ENCODE data around the gene ZFYVE9.
"Not testable (repeated sequence)": the region's sequence is repeated elsewhere in the genome, so short reads cannot be mapped to it uniquely, and the experiment has no call there.

ZFYVE9 gene

GRCh38 chr1:52203935-52204625, 62.2 kb downstream of the ZFYVE9 start:
- FAIRE-seq (no peak), DNase-seq (ENCODE audit: insufficient read length) (no peak)
- no peak for TF ChIP-seq POLR2AphosphoS5 (IDR thresholded peaks at IDR 0.05; ENCODE audit: low read depth, low read length)
- TF ChIP-seq TAF1 (IDR thresholded peaks at IDR 0.05; ENCODE audit: borderline replicate concordance, low read depth, low read length): no peak
- no peak for TF ChIP-seq POLR2A (IDR thresholded peaks at IDR 0.05; ENCODE audit: low read depth, low read length)

- no peak for DNase-seq (ENCODE audit: insufficient read length)
- no peak for TF ChIP-seq POLR2AphosphoS5 (IDR thresholded peaks at IDR 0.05; ENCODE audit: low read depth, low read length)
- TF ChIP-seq TAF1 (IDR thresholded peaks at IDR 0.05; ENCODE audit: borderline replicate concordance, low read depth, low read length): no peak
- TF ChIP-seq POLR2A (IDR thresholded peaks at IDR 0.05; ENCODE audit: low read depth, low read length): no peak
- peak; percentile 30 for FAIRE-seq
Observed at GRCh38 chr1:52204696-52205095, 62.8 kb downstream of the ZFYVE9 start.

GRCh38 chr1:52206686-52207085, 64.8 kb downstream of the ZFYVE9 start:
- not testable (repeated sequence) for DNase-seq (ENCODE audit: insufficient read length); FAIRE-seq

GRCh38 chr1:52209429-52209828, 67.5 kb downstream of the ZFYVE9 start:
- FAIRE-seq (no peak), DNase-seq (ENCODE audit: insufficient read length) (no peak)
- TF ChIP-seq POLR2AphosphoS5 (IDR thresholded peaks at IDR 0.05; ENCODE audit: low read depth, low read length) (no peak), POLR2A (IDR thresholded peaks at IDR 0.05; ENCODE audit: low read depth, low read length) (no peak), TAF1 (IDR thresholded peaks at IDR 0.05; ENCODE audit: borderline replicate concordance, low read depth, low read length) (no peak)

- no peak for DNase-seq (ENCODE audit: insufficient read length)
- TF ChIP-seq TAF1 (IDR thresholded peaks at IDR 0.05; ENCODE audit: borderline replicate concordance, low read depth, low read length) (no peak), POLR2AphosphoS5 (IDR thresholded peaks at IDR 0.05; ENCODE audit: low read depth, low read length) (no peak), POLR2A (IDR thresholded peaks at IDR 0.05; ENCODE audit: low read depth, low read length) (no peak)
- FAIRE-seq: no peak
Observed at GRCh38 chr1:52210044-52210443, 68.2 kb downstream of the ZFYVE9 start.

GRCh38 chr1:52216907-52217458, 75.1 kb downstream of the ZFYVE9 start:
- no peak for TF ChIP-seq POLR2A (IDR thresholded peaks at IDR 0.05; ENCODE audit: low read depth, low read length)
- TF ChIP-seq POLR2AphosphoS5 (IDR thresholded peaks at IDR 0.05; ENCODE audit: low read depth, low read length): no peak
- no peak for TF ChIP-seq TAF1 (IDR thresholded peaks at IDR 0.05; ENCODE audit: borderline replicate concordance, low read depth, low read length)
- FAIRE-seq (no peak), DNase-seq (ENCODE audit: insufficient read length) (no peak)

- TF ChIP-seq POLR2AphosphoS5 (IDR thresholded peaks at IDR 0.05; ENCODE audit: low read depth, low read length) (no peak), POLR2A (IDR thresholded peaks at IDR 0.05; ENCODE audit: low read depth, low read length) (no peak), TAF1 (IDR thresholded peaks at IDR 0.05; ENCODE audit: borderline replicate concordance, low read depth, low read length) (no peak)
- no peak for DNase-seq (ENCODE audit: insufficient read length)
- FAIRE-seq: no peak
Observed at GRCh38 chr1:52225174-52225573, 83.3 kb downstream of the ZFYVE9 start.

- DNase-seq (ENCODE audit: insufficient read length): no peak
- no peak for TF ChIP-seq POLR2A (IDR thresholded peaks at IDR 0.05; ENCODE audit: low read depth, low read length)
- TF ChIP-seq POLR2AphosphoS5 (IDR thresholded peaks at IDR 0.05; ENCODE audit: low read depth, low read length): no peak
- TF ChIP-seq TAF1 (IDR thresholded peaks at IDR 0.05; ENCODE audit: borderline replicate concordance, low read depth, low read length): no peak
- no peak for FAIRE-seq
Observed at GRCh38 chr1:52229494-52229893, 87.6 kb downstream of the ZFYVE9 start.

GRCh38 chr1:52233463-52233862, 91.6 kb downstream of the ZFYVE9 start:
- no peak for DNase-seq (ENCODE audit: insufficient read length)
- no peak for TF ChIP-seq POLR2AphosphoS5 (IDR thresholded peaks at IDR 0.05; ENCODE audit: low read depth, low read length)
- no peak for TF ChIP-seq TAF1 (IDR thresholded peaks at IDR 0.05; ENCODE audit: borderline replicate concordance, low read depth, low read length)
- TF ChIP-seq POLR2A (IDR thresholded peaks at IDR 0.05; ENCODE audit: low read depth, low read length): no peak
- no peak for FAIRE-seq

GRCh38 chr1:52234014-52234413, 92.1 kb downstream of the ZFYVE9 start:
- DNase-seq (ENCODE audit: insufficient read length): no peak
- TF ChIP-seq POLR2AphosphoS5 (IDR thresholded peaks at IDR 0.05; ENCODE audit: low read depth, low read length) (no peak), POLR2A (IDR thresholded peaks at IDR 0.05; ENCODE audit: low read depth, low read length) (no peak), TAF1 (IDR thresholded peaks at IDR 0.05; ENCODE audit: borderline replicate concordance, low read depth, low read length) (no peak)
- FAIRE-seq: no peak

GRCh38 chr1:52234708-52235107, 92.8 kb downstream of the ZFYVE9 start:
- FAIRE-seq: no peak
- no peak for TF ChIP-seq POLR2AphosphoS5 (IDR thresholded peaks at IDR 0.05; ENCODE audit: low read depth, low read length)
- TF ChIP-seq TAF1 (IDR thresholded peaks at IDR 0.05; ENCODE audit: borderline replicate concordance, low read depth, low read length): no peak
- no peak for TF ChIP-seq POLR2A (IDR thresholded peaks at IDR 0.05; ENCODE audit: low read depth, low read length)

GRCh38 chr1:52235646-52236045, 93.8 kb downstream of the ZFYVE9 start:
- FAIRE-seq (peak; percentile 46), DNase-seq (ENCODE audit: insufficient read length) (no peak)
- TF ChIP-seq TAF1 (IDR thresholded peaks at IDR 0.05; ENCODE audit: borderline replicate concordance, low read depth, low read length) (no peak), POLR2AphosphoS5 (IDR thresholded peaks at IDR 0.05; ENCODE audit: low read depth, low read length) (no peak), POLR2A (IDR thresholded peaks at IDR 0.05; ENCODE audit: low read depth, low read length) (no peak)

More at GRCh38 chr1:52234708-52235107, 92.8 kb downstream of the ZFYVE9 start:
- no peak for DNase-seq (ENCODE audit: insufficient read length)
